ENCODE results near the gene IFI27L2. TPM values are rescaled to one million over a fixed set of nuclear protein-coding genes. Genes with fewer than 3 reads are reported as not detected.

Gene IFI27L2
- total RNA-seq, 1 experiment from 2014 or later, result 28.6 TPM

- Mint-ChIP-seq H3K27ac (peak within 1 kb of the TSS in 2 of 3 experiments; percentile 59 to 85; a peak in 5 of 7 replicates), H3K27me3 (ENCODE audit: low read depth) (peaks cover 46% of the 10 kb centered on the region)
- H3K9ac ChIP-seq (ENCODE audit: extremely low read depth, insufficient read length, low read length), result peak within 1 kb of the TSS; percentile 2
These were observed 44.6 kb upstream of the IFI27L2 start, which contains the start of gene PPP4R4 for GRCh38 chr14:94173885-94174603. Gene PPP4R4, plus strand, starts transcription at chr14:94174322. Its CDS starts 144 bp downstream, at chr14:94174466.

More at GRCh38 chr14:94173885-94174603, 44.6 kb upstream of the IFI27L2 start, which contains the start of gene PPP4R4:
- no peak within 1 kb of the TSS for H2AK5ac ChIP-seq (ENCODE audit: insufficient read length, low read length)
- H3K79me2 ChIP-seq (ENCODE audit: insufficient read depth, low read length), result peaks cover 3% of the 10 kb centered on the region; the same call in 1 of the 2 replicates
- H3K4me1 Mint-ChIP-seq, result peaks cover 33 to 34% of the 10 kb centered on the region in 2 experiments
- peak within 1 kb of the TSS; percentile 81 for H3K4me2 ChIP-seq (ENCODE audit: insufficient read depth, insufficient read length, low read length)
- H2BK12ac ChIP-seq (ENCODE audit: insufficient read length, low read depth, low read length), result peak within 1 kb of the TSS; percentile 15
- peak; percentile 96 for DNase-seq
- no peak within 1 kb of the TSS for H3K4ac ChIP-seq (ENCODE audit: low read depth, low read length)
- H2BK15ac ChIP-seq (ENCODE audit: low read depth, low read length), result no peak within 1 kb of the TSS
- peak within 1 kb of the TSS; percentile 1; the same call in 1 of the 2 replicates for H3K14ac ChIP-seq (ENCODE audit: insufficient read depth, low read length)
- no peak within 1 kb of the TSS for H4K5ac ChIP-seq (ENCODE audit: insufficient read length, low read depth, low read length)
- H4K8ac ChIP-seq (replicated peaks; ENCODE audit: insufficient read length, low read depth, low read length), result no peak within 1 kb of the TSS
- H3K4me1 ChIP-seq (ENCODE audit: insufficient read depth, low read length), result peaks cover 3% of the 10 kb centered on the region; the same call in 1 of the 2 replicates
- no peak within 1 kb of the TSS for H3K56ac ChIP-seq (ENCODE audit: insufficient read length, low read depth, low read length)
- no peak for TF ChIP-seq CTCF (conservative IDR thresholded peaks at IDR 0.05)
- H3K9me3 Mint-ChIP-seq, result no peaks in the 10 kb centered on the region
- no peaks in the 10 kb centered on the region for H4K20me1 ChIP-seq (ENCODE audit: control insufficient read depth, insufficient read depth, insufficient read length)
- H3K27me3 ChIP-seq (ENCODE audit: insufficient read depth, low read length), result no peaks in the 10 kb centered on the region; the same call in 1 of the 2 replicates
- H3K4me3 Mint-ChIP-seq, result peak within 1 kb of the TSS; percentile 84 to 97
- H2BK5ac ChIP-seq (ENCODE audit: insufficient read length, low read length), result no peak within 1 kb of the TSS
- no peaks in the 10 kb centered on the region for H3K9me3 ChIP-seq (ENCODE audit: control insufficient read depth, low read depth, low read length)
- H3T11ph ChIP-seq (ENCODE audit: low read length), result no peak within 1 kb of the TSS
- H2BK20ac ChIP-seq (ENCODE audit: low read depth, low read length, poor library complexity, severe bottlenecking), result no peak within 1 kb of the TSS
- H3K23me2 ChIP-seq (ENCODE audit: insufficient read length, low read depth, low read length, poor library complexity, severe bottlenecking), result peaks cover 11% of the 10 kb centered on the region
- peak within 1 kb of the TSS; percentile 43 for H2AFZ ChIP-seq (ENCODE audit: low read length)
- H3K23ac ChIP-seq (ENCODE audit: insufficient read length, low read depth, low read length), result no peak within 1 kb of the TSS
- no peak within 1 kb of the TSS for H4K91ac ChIP-seq (ENCODE audit: insufficient read length, low read depth, low read length)
- no peak within 1 kb of the TSS for H3K27ac ChIP-seq (ENCODE audit: insufficient read length, low read depth, low read length)
- no peak within 1 kb of the TSS for H2BK120ac ChIP-seq (ENCODE audit: low read depth, low read length, poor library complexity, severe bottlenecking)
- no peaks in the 10 kb centered on the region for H3K79me1 ChIP-seq (ENCODE audit: insufficient read depth, low read depth, low read length, poor library complexity, severe bottlenecking)
- no CpG with 5 or more reads among the region's 84 CpGs for WGBS (ENCODE audit: extremely low coverage, insufficient read length, low lambda C conversion rate)
- peak within 1 kb of the TSS; percentile 43 for H3K18ac ChIP-seq (ENCODE audit: insufficient read length, low read depth, low read length)
- H3K36me3 Mint-ChIP-seq (ENCODE audit: insufficient read depth in 1 of 3, low read depth in 3 of 3), result peaks cover 0 to 5% (median 0%) of the 10 kb centered on the region in 3 experiments; a peak in 1 of 7 replicates
